Lung (tissue), 12 donors: ENCODE measurements around the gene ACSS2. TPM values are rescaled to one million over a fixed set of nuclear protein-coding genes. Genes with fewer than 3 reads are reported as not detected.

ENCODE experiments used
- ATAC-seq: fragments of 200-7000 bp; cut with Tn5 transposase; one replicate; pipeline ENCODE4 v1.9.1; 2020; ENCODE audit warnings: moderate number of reproducible peaks; ENCODE audit not compliant: insufficient read depth, low FRiP score
- DNase-seq, 3 donors: peaks; one replicate each; pipeline ENCODE4 v3.0.0-alpha.2; 2013 to 2017
- H3K27ac ChIP-seq, 2 donors: one replicate each; pipeline ENCODE4 v1.5.1; 2013; ENCODE audit warnings: mild to moderate bottlenecking in 2 of 2, moderate library complexity in 2 of 2, control low read depth in 1 of 2, inconsistent platforms in 1 of 2, low read depth in 1 of 2, low read length in 1 of 2
- H3K27me3 ChIP-seq, 3 donors: one replicate each; pipeline ENCODE4 v1.5.1; 2013; ENCODE audit warnings: low read length in 2 of 3; ENCODE audit not compliant: control insufficient read depth in 3 of 3, insufficient read depth in 3 of 3
- H3K36me3 ChIP-seq, 4 donors: one replicate each; pipeline ENCODE4 v1.5.1; 2013; ENCODE audit warnings: low read length in 4 of 4, mild to moderate bottlenecking in 1 of 4, moderate library complexity in 1 of 4; ENCODE audit not compliant: control insufficient read depth in 4 of 4, insufficient read depth in 4 of 4
- H3K4me1 ChIP-seq, 5 donors: one replicate each; pipeline ENCODE4 v1.5.1; 2013; ENCODE audit warnings: low read length in 5 of 5, mild to moderate bottlenecking in 2 of 5, moderate library complexity in 1 of 5; ENCODE audit not compliant: control insufficient read depth in 5 of 5, insufficient read depth in 5 of 5
- H3K4me3 ChIP-seq: one replicate; pipeline ENCODE4 v1.5.1; 2013; ENCODE audit warnings: mild to moderate bottlenecking, control low read depth, moderate library complexity
- H3K9ac ChIP-seq, 2 donors: one replicate each; pipeline ENCODE4 v1.5.1; 2013; ENCODE audit warnings: low read length in 2 of 2, control low read depth in 1 of 2; ENCODE audit not compliant: insufficient read depth in 1 of 2
- H3K9me3 ChIP-seq, 4 donors: one replicate each; pipeline ENCODE4 v1.5.1; 2013; ENCODE audit warnings: low read length in 3 of 4, mild to moderate bottlenecking in 1 of 4, moderate library complexity in 1 of 4; ENCODE audit not compliant: control insufficient read depth in 4 of 4, insufficient read depth in 3 of 4
- CTCF ChIP-seq: IDR thresholded peaks from 2 replicates; pipeline ENCODE4 v1.5.1; 2012; ENCODE audit warnings: mild to moderate bottlenecking; ENCODE audit errors: control extremely low read depth, extremely low read depth
- WGBS, 2 donors: extraction: QIAGEN DNeasy Blood & Tissue Kit; methylation state at CpG; one replicate each; pipeline ENCODE4 v1.1.7; 2013; 5-methylcytosine and 5-hydroxymethylcytosine counted together
- polyA plus RNA-seq, 2 donors: library from polyadenylated mRNA; stranded (reverse); fragments of 200-250 nt; gene quantifications; one replicate each; pipeline ENCODE4 v1.2.1, GENCODE V29; 2013
- total RNA-seq, 2 donors: library from RNA; depleted of rRNA in 1 of 2; stranded (reverse); fragments of >200 nt in 1 of 2; gene quantifications; one replicate each; pipeline ENCODE4 v1.2.1, GENCODE V29; 2014 to 2021
- donor health status: control.
- donor health status: control.
- donor health status: Bipolar disorder and iron deficiency.
- donor health status: healthy.
- donor health status: DM: yes; HTN: yes; CAD: no.

Gene ACSS2
- total and polyA plus RNA-seq, 4 donors: 69.7 to 300 (median 161) TPM

- WGBS, 2 donors: 50 to 63% methylated on average over 10 of the region's 10 CpGs
- TF ChIP-seq CTCF: no peak
- no peaks in the 10 kb centered on the region for H3K9me3 ChIP-seq
- peak overlapping the region; percentile 9 to 55 for H3K27ac ChIP-seq
- H3K27me3 ChIP-seq: no peaks in the 10 kb centered on the region
- H3K9ac ChIP-seq: peak overlapping the region; percentile 28 to 80
- DNase-seq: peak in 2 of 3 donors; percentile 13
- H3K36me3 ChIP-seq: no peaks in the 10 kb centered on the region
- peak overlapping the region; percentile 61 for H3K4me3 ChIP-seq
- peaks cover 0 to 24% (median 2%) of the 10 kb centered on the region in 5 donors for H3K4me1 ChIP-seq
- no peak for ATAC-seq
These were observed 4.3 kb upstream of the ACSS2 start for GRCh38 chr20:34871966-34872621.

DNA sequence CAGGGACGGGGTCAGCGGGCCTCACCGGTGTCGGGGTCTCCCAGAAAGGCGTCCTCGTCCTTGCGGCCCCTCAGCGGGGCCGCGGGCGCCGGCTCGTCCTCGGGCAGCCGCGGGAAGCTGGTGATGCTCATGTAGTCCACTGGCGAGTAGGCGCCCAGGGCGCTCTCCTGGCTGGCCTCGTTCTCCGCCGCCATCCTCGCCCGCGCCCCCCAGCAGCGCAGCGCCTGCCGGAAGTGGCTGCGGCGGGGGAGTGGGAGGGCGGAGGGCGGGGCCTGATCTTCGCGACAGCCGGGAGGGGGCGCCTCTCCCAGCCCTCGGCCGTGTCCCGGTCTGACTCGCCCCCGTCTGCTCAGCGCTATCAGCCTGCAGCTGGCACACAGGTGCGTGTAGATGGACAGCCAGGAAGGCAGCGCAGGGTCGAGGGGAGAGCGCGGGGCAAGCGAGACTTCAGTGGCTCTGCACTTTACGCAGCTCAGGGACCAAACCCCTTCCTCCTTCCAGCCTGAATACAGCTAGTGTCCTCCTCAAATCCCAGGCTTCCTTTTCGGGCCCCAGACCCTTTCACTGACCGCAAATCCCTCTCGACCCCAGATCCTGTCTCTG lies 3.7 kb upstream of the ACSS2 start, which contains the start of gene GGT7:
Gene GGT7 (minus strand): TSS at position 235 of the 603 bp plus-strand sequence. CDS start 41 bp downstream, at position 194.
- Histone ChIP-seq H3K4me3 (peak within 1 kb of the TSS; percentile 61), H3K27ac (peak within 1 kb of the TSS; percentile 9 to 55), H3K36me3 (no peaks in the 10 kb centered on the region), H3K4me1 (peaks cover 0 to 24% (median 2%) of the 10 kb centered on the region in 5 donors), H3K27me3 (no peaks in the 10 kb centered on the region), H3K9me3 (no peaks in the 10 kb centered on the region), H3K9ac (peak within 1 kb of the TSS; percentile 28 to 80)
- WGBS, 2 donors: 1 to 3% methylated on average over 23 to 52 of the region's 52 CpGs
- peak; percentile 70 to 84 (median 84) for DNase-seq
- ATAC-seq: peak; percentile 37
- peak; percentile 61 for TF ChIP-seq CTCF

GRCh38 chr20:34873583-34874093 lies 2.8 kb upstream of the ACSS2 start:
- WGBS, 2 donors: 49 to 59% methylated on average over 3 of the region's 3 CpGs

More at GRCh38 chr20:34873583-34874093, 2.8 kb upstream of the ACSS2 start:
- TF ChIP-seq CTCF: no peak
- ATAC-seq (no peak), DNase-seq (no peak)
- H3K27ac ChIP-seq: no peak overlapping the region
- H3K4me3 ChIP-seq: no peak overlapping the region
- H3K27me3 ChIP-seq: no peaks in the 10 kb centered on the region
- peaks cover 0 to 24% (median 2%) of the 10 kb centered on the region in 5 donors for H3K4me1 ChIP-seq
- no peaks in the 10 kb centered on the region for H3K9me3 ChIP-seq
- H3K36me3 ChIP-seq: no peaks in the 10 kb centered on the region
- no peak overlapping the region for H3K9ac ChIP-seq
